NCI-H1105 (cell line): ENCODE results near the gene SETBP1.

Experiments
- DNase-seq: peaks from one replicate; lab custom pipeline; 2025; lab: John Stamatoyannopoulos, UW

SETBP1 gene

GRCh38 chr18:44841752-44842587, 161.3 kb downstream of the SETBP1 start:
- no peak for DNase-seq

- DNase-seq = no peak
Observed at GRCh38 chr18:44842588-44843412, 162.1 kb downstream of the SETBP1 start.

- DNase-seq = no peak
Observed at GRCh38 chr18:44844486-44844885, 163.8 kb downstream of the SETBP1 start.

GRCh38 chr18:44846450-44846849, 165.8 kb downstream of the SETBP1 start:
- DNase-seq = no peak

- no peak for DNase-seq
Observed at GRCh38 chr18:44848644-44849335, 168.1 kb downstream of the SETBP1 start.

GRCh38 chr18:44849361-44849760, 168.7 kb downstream of the SETBP1 start:
- no peak for DNase-seq

- no peak for DNase-seq
Observed at GRCh38 chr18:44850001-44850400, 169.3 kb downstream of the SETBP1 start.

GRCh38 chr18:44851856-44852621, 171.4 kb downstream of the SETBP1 start:
- no peak for DNase-seq

- peak; percentile 18 for DNase-seq
Observed at GRCh38 chr18:44852818-44853217, 172.1 kb downstream of the SETBP1 start.

- no peak for DNase-seq
Observed at GRCh38 chr18:44853430-44853829, 172.7 kb downstream of the SETBP1 start.

- no peak for DNase-seq
Observed at GRCh38 chr18:44855681-44856080, 175.0 kb downstream of the SETBP1 start.

- DNase-seq = no peak
Observed at GRCh38 chr18:44856157-44856556, 175.5 kb downstream of the SETBP1 start.

- DNase-seq = no peak
Observed at GRCh38 chr18:44857081-44857480, 176.4 kb downstream of the SETBP1 start.

GRCh38 chr18:44857744-44858491, 177.2 kb downstream of the SETBP1 start:
- DNase-seq = no peak

GRCh38 chr18:44859263-44859662, 178.6 kb downstream of the SETBP1 start:
- no peak for DNase-seq

- DNase-seq = peak; percentile 18
Observed at GRCh38 chr18:44859751-44860439, 179.2 kb downstream of the SETBP1 start.

- no peak for DNase-seq
Observed at GRCh38 chr18:44862112-44862511, 181.4 kb downstream of the SETBP1 start.

GRCh38 chr18:44866103-44866502, 185.4 kb downstream of the SETBP1 start:
- no peak for DNase-seq

- DNase-seq = no peak
Observed at GRCh38 chr18:44869533-44869932, 188.8 kb downstream of the SETBP1 start.
